ENCODE data around the gene MAPRE2.
"Not testable (repeated sequence)": the region's sequence is repeated elsewhere in the genome, so short reads cannot be mapped to it uniquely, and the experiment has no call there.

Gene MAPRE2

GRCh38 chr18:35157181-35157580 lies 116.0 kb downstream of the MAPRE2 start:
- DNase-seq: no peak

DNA sequence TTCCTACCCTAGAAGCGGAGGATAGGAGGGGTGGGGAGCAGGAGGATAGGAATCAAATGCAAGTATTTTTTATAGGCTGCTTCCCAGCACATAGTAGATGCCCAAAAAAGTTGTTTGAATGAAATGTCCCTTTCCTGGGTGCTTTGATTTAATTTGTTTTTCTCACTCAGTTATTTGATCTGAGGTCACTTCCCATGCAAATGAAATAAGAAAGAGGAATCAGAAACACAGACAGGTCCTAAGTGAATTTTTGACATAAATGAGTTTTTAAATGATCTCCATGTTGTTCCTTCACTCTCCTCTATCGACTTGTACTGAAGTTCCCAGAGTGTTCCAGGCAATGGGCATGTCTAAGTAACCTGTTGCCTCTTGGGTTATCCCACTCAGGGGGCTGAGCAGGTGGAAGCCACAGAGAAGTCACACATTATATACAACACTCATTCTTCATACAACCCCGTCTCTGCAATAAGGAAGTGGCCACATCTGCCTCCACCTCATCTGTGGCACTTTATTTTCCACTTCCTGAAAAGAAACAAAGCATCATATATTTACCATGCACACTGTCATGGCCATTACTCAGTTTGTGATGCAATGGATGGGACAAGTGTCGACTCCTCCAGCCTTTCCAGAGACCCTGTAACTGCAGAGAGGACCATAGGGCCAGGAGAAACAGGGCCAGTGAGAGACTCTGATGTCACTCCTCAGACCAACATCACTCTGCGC lies 117.7 kb downstream of the MAPRE2 start:
- no peak for DNase-seq

DNA sequence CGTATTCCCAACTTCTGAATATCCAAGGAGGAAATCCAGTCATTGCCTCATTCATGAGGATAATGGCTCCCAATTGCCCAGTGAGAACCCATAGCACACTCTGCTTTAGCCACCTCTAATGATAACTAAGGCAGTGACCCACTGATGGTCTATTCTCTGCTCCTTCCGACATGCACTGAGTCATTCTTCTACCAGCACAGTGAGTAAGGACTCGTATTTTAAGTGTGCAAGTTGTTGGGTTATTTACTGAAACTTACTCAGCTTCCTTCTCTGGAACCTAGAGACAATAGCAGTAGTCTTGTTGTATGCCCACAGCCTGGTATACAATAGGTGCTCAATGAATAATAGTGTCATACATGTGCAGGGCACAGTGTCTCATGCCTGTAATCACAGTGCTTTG lies 118.6 kb downstream of the MAPRE2 start:
- no peak for DNase-seq

- no peak for DNase-seq
Observed at GRCh38 chr18:35161485-35161884, 120.3 kb downstream of the MAPRE2 start.

DNA sequence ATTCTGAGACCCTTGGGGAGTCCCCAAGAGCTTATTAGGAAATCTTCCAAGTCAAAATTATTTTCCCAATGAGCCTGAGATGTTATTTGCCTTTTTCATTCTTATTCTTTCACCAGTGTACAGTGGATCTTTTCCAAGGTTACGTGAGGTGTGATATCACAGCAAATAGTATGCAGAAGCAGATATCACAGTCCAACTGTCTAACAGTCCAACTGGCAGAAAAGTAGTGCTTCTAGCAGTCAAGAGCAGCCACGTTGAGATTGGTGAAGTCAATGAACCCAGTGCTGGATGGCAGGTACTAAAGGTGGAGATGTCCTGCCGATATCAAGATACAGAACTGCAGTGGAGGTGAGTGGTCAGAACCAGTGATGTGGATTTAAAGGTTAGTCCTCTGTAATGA lies 120.7 kb downstream of the MAPRE2 start:
- no peak for DNase-seq

- DNase-seq: no peak
Observed at GRCh38 chr18:35163014-35163539, 121.9 kb downstream of the MAPRE2 start.

DNA sequence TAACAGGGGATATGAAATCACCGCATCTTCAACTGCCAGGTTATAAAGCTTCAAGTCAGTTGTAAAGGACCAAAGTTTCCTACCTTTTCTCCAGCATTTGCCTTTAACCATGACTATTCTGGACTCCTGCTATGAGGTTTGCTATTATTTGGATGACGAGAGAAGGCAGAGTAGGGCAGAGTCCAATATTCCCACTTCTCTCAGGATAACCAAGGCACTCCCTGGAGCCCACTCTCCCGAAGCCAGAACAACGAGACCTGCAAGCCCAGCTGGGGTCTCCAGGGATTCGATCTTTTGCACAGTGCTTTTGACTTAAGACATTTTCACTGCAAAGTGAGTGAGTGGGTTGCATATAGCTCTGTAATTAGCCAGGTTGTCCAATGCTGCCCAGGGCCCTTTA lies 122.5 kb downstream of the MAPRE2 start:
- no peak for DNase-seq

- no peak for DNase-seq
Observed at GRCh38 chr18:35164133-35164532, 122.9 kb downstream of the MAPRE2 start.

- DNase-seq: no peak
Observed at GRCh38 chr18:35167332-35167731, 126.1 kb downstream of the MAPRE2 start.

GRCh38 chr18:35167857-35168256 lies 126.6 kb downstream of the MAPRE2 start:
- no peak for DNase-seq

- DNase-seq: not testable (repeated sequence)
Observed at GRCh38 chr18:35170323-35170722, 129.1 kb downstream of the MAPRE2 start.

DNA sequence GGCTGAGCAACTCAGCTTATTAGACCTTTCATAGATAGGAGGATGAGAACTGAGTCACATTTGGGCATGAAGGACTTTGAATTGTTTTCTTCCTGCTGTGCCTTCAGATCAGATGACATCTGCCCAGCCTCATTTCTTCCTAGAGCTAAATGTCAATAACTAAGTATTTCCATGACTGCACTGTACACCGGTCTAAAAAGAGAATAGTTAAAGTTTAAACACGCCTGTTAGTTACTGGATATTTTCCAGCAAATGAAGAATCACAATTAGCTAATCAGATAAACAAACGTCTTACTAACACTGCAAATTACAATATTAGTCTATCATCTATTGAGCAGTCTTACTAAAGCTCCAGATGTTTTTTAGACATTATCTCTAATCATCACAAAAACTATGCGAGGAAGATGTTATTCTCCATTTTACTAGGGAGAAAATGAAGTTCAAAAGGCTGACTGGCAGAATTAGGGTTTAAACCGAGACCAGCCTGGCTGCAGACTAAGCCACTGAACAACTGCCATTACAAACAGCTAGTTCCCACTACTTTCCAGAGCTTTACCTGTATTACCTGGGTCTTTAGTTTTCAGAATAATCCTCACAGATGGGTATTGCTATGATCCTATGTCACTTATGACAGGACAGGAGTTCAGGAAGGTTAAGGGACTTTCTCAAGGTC lies 130.2 kb downstream of the MAPRE2 start:
- DNase-seq: no peak

DNA sequence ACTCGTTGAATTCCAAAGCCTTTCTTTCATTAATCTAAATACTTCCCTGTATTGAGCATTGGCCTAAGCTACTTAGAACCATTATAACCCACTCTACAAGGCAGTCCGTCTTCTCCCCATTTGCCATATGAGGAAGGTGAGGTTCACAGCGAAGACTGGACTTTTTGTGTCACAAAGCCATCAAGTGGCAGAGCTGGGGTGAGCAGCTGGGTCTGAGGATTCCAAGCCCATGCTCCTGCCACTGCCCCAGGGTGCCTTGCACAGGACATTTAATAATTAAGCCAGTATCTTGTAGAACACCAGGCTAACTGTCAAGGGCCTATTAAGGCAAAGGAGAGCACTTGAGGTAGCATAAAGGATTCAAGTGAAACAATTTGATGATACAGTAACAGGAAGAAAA lies 130.8 kb downstream of the MAPRE2 start:
- no peak for DNase-seq

- no peak for DNase-seq
Observed at GRCh38 chr18:35172451-35173035, 131.3 kb downstream of the MAPRE2 start.

GRCh38 chr18:35174093-35174731 lies 133.0 kb downstream of the MAPRE2 start:
- peak; percentile 76 for DNase-seq

GRCh38 chr18:35174745-35175144 lies 133.5 kb downstream of the MAPRE2 start:
- DNase-seq: peak; percentile 12

- DNase-seq: no peak
Observed at GRCh38 chr18:35176925-35177324, 135.7 kb downstream of the MAPRE2 start.

GRCh38 chr18:35178260-35178659 lies 137.0 kb downstream of the MAPRE2 start:
- no peak for DNase-seq

DNA sequence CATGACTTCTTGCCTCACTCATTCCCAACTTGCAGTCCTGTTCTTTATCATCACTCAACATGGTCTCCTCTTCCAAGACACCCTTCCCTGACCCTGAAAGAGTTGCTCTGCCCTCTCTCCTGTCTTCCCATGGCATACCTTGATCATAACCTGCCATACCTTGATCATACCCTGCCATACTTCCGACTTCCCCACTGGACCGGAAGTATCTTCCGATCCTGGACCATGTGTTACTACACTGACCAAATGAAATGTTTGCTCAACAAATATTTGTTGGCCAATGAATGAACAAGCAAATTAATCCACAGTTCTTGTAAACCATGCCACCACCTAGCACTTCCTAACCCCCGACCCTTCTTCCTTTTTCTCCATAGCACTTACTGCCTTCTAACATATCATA lies 138.7 kb downstream of the MAPRE2 start:
- DNase-seq: no peak

GRCh38 chr18:35180455-35180854 lies 139.2 kb downstream of the MAPRE2 start:
- no peak for DNase-seq

DNA sequence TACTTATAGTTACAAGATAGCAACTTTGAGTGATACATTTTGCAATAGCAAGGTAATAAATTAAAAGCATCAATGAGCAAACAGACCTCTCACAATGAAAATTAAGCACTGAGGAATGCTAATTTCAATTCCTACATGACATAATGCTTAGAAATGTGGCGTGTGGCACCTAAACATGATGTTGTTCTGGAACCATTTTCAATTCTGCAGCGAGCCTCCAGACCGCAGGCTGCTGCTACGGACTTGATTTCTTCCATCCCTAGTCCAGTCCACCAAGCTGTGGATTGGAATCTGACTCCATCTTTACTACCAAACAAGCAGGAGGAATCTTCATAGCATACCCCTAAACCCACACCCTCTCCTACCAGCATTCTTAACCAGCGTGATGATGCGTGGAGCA lies 140.9 kb downstream of the MAPRE2 start:
- no peak for DNase-seq

GRCh38 chr18:35183886-35184285 lies 142.7 kb downstream of the MAPRE2 start:
- no peak for DNase-seq

DNA sequence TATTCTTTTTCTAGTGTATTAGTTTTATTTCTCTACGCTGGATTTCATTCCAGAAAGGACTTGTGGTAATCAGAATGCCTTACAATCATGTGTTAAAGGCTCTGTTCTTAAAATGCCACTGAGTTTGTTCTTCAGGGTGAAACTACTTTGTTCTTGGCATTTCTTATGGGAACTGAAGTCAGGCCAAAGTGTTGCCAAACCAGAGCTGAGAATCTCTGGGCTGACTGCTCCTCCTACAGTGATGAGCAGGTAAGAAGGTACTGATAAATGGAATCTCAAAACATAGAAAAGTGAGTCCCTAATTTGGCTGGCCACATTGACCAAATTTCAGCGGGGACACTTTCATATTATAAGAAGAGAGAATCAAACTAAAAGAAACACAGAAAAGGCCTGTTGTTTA lies 144.6 kb downstream of the MAPRE2 start:
- no peak for DNase-seq
